Measurements from ENCODE around the gene ATF4. TPM values are rescaled to one million over a fixed set of nuclear protein-coding genes. Genes with fewer than 3 reads are reported as not detected.

ATF4 gene
- total and polyA plus RNA-seq, 2 of the 13 experiments (the other 11 are each of a cell fraction or from before 2014, with no cell fraction given): 486 to 1,297 TPM

DNA sequence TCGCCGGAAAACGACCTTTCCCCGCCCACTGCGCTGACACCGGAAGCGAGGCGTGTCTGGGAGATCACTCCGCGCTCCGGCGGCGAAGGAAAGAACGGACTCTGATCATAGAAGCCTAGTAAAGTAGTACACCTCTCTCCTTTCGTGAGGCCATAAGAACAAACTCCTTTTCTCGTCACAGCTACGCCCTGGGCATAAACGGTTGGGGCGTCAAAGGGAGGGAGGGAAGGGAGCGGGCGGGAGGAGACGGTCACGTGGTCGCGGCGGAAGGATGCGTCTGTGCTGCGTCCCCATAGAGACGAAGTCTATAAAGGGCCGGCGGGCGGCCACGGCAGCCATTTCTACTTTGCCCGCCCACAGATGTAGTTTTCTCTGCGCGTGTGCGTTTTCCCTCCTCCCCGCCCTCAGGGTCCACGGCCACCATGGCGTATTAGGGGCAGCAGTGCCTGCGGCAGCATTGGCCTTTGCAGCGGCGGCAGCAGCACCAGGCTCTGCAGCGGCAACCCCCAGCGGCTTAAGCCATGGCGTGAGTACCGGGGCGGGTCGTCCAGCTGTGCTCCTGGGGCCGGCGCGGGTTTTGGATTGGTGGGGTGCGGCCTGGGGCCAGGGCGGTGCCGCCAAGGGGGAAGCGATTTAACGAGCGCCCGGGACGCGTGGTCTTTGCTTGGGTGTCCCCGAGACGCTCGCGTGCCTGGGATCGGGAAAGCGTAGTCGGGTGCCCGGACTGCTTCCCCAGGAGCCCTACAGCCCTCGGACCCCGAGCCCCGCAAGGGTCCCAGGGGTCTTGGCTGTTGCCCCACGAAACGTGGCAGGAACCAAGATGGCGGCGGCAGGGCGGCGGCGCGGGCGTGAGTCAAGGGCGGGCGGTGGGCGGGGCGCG lies at the start of gene ATF4 (continued):
- TF ChIP-seq, protein P1, sequence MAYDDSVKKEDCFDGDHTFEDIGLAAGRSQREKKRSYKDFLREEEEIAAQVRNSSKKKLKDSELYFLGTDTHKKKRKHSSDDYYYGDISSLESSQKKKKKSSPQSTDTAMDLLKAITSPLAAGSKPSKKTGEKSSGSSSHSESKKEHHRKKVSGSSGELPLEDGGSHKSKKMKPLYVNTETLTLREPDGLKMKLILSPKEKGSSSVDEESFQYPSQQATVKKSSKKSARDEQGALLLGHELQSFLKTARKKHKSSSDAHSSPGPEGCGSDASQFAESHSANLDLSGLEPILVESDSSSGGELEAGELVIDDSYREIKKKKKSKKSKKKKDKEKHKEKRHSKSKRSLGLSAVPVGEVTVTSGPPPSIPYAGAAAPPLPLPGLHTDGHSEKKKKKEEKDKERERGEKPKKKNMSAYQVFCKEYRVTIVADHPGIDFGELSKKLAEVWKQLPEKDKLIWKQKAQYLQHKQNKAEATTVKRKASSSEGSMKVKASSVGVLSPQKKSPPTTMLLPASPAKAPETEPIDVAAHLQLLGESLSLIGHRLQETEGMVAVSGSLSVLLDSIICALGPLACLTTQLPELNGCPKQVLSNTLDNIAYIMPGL (CRISPR knock-in tag; IDR thresholded peaks at IDR 0.05; ENCODE audit: borderline replicate concordance in 1 of 2, low read depth in 1 of 2): peak in 1 of 2 experiments; percentile 60; a peak in 3 of 4 replicates
- TF ChIP-seq REXO4 (CRISPR knock-in tag; IDR thresholded peaks at IDR 0.05; ENCODE audit: borderline replicate concordance): 0 out of 2 replicates have a peak, but pooled peaks have one; percentile 38
- peak; percentile 77; the same call in 1 of the 2 replicates for TF ChIP-seq CBX5 (CRISPR knock-in tag; IDR thresholded peaks at IDR 0.05; ENCODE audit: borderline replicate concordance)
- TF ChIP-seq PCBP1 (IDR thresholded peaks at IDR 0.05; ENCODE audit: borderline replicate concordance, low read depth, low read length): peak; percentile 100
- TF ChIP-seq ZBTB20 (CRISPR knock-in tag; IDR thresholded peaks at IDR 0.05; ENCODE audit: borderline replicate concordance, low read depth): peak; percentile 21; the same call in 1 of the 2 replicates
- TF ChIP-seq ZNF562 (CRISPR knock-in tag; IDR thresholded peaks at IDR 0.05; ENCODE audit: borderline replicate concordance): no peak
- TF ChIP-seq, protein P2, sequence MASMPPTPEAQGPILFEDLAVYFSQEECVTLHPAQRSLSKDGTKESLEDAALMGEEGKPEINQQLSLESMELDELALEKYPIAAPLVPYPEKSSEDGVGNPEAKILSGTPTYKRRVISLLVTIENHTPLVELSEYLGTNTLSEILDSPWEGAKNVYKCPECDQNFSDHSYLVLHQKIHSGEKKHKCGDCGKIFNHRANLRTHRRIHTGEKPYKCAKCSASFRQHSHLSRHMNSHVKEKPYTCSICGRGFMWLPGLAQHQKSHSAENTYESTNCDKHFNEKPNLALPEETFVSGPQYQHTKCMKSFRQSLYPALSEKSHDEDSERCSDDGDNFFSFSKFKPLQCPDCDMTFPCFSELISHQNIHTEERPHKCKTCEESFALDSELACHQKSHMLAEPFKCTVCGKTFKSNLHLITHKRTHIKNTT (CRISPR knock-in tag; IDR thresholded peaks at IDR 0.05): no peak
- TF ChIP-seq, protein P3, sequence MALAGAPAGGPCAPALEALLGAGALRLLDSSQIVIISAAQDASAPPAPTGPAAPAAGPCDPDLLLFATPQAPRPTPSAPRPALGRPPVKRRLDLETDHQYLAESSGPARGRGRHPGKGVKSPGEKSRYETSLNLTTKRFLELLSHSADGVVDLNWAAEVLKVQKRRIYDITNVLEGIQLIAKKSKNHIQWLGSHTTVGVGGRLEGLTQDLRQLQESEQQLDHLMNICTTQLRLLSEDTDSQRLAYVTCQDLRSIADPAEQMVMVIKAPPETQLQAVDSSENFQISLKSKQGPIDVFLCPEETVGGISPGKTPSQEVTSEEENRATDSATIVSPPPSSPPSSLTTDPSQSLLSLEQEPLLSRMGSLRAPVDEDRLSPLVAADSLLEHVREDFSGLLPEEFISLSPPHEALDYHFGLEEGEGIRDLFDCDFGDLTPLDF (CRISPR knock-in tag; IDR thresholded peaks at IDR 0.05): 0 out of 2 replicates have a peak, but pooled peaks have one; percentile 14
- peak; percentile 97 for TF ChIP-seq TAF1 (CRISPR knock-in tag; IDR thresholded peaks at IDR 0.05)
- peak; percentile 79; the same call in 1 of the 2 replicates for TF ChIP-seq ZNF264 (CRISPR knock-in tag; IDR thresholded peaks at IDR 0.05)
- peak; percentile 98 for TF ChIP-seq POLR2G (IDR thresholded peaks at IDR 0.05; ENCODE audit: low read depth, low read length)
- peak; percentile 86; the same call in 1 of the 2 replicates for TF ChIP-seq NFKBIZ (CRISPR knock-in tag; IDR thresholded peaks at IDR 0.05)
- TF ChIP-seq SAP130 (CRISPR knock-in tag; IDR thresholded peaks at IDR 0.05; ENCODE audit: low read depth): peak; percentile 68
- TF ChIP-seq, protein P4, sequence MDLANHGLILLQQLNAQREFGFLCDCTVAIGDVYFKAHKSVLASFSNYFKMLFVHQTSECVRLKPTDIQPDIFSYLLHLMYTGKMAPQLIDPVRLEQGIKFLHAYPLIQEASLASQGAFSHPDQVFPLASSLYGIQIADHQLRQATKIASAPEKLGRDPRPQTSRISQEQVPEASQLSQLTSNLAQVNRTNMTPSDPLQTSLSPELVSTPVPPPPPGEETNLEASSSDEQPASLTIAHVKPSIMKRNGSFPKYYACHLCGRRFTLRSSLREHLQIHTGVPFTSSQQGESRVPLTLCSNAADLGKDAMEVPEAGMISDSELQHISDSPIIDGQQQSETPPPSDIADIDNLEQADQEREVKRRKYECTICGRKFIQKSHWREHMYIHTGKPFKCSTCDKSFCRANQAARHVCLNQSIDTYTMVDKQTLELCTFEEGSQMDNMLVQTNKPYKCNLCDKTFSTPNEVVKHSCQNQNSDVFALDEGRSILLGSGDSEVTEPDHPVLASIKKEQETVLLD (CRISPR knock-in tag; IDR thresholded peaks at IDR 0.05; ENCODE audit: low read depth): peak; percentile 49; the same call in 1 of the 2 replicates
- TF ChIP-seq SRY (CRISPR knock-in tag; IDR thresholded peaks at IDR 0.05): peak; percentile 34; the same call in 1 of the 2 replicates
- no peak for TF ChIP-seq MBD4 (IDR thresholded peaks at IDR 0.05; ENCODE audit: borderline replicate concordance, low read length)
- TF ChIP-seq RFXANK (CRISPR knock-in tag; IDR thresholded peaks at IDR 0.05): no peak

All from HepG2 (cell line).